Endothelial cell of umbilical vein (primary cell): Measurements from ENCODE around the gene MADCAM1. TPM values are rescaled to one million over a fixed set of nuclear protein-coding genes. Genes with fewer than 3 reads are reported as not detected.

Experiments used
- BruUV-seq: library from RNA; stranded (reverse); fragments of 400-500 nt; replicated peaks from 2 replicates; lab custom pipeline; 2021; lab: Mats Ljungman, UMichigan
- CTCF ChIA-PET: fragments of 300-600, 350-600 bp; sonication (Branson Sonifier 250); formaldehyde crosslinking; loops from one replicate; lab custom pipeline; 2021; ENCODE audit warnings: antibody characterized with exemption, inconsistent platforms; lab: Charles Lee
- POLR2A ChIA-PET: fragments of 300-600, 350-600 bp; sonication (Branson Sonifier 250); formaldehyde crosslinking; loops from one replicate; lab custom pipeline; 2021; ENCODE audit warnings: antibody characterized with exemption, inconsistent platforms; lab: Charles Lee
- DNase-seq: peaks from one replicate; pipeline ENCODE4 v3.0.0-alpha.2; 2011; ENCODE audit warnings: low read depth, low spot score
- FAIRE-seq: peaks from 2 replicates; lab custom pipeline; 2011; peaks lifted over from hg19 to GRCh38; lab: Jason Lieb, UNC
- H2AFZ ChIP-seq: 2 replicates; pipeline ENCODE4 v1.6.0; 2012; ENCODE audit warnings: low read depth, low read length, control low read depth, inconsistent platforms
- H3K27ac ChIP-seq: 2 replicates; pipeline ENCODE4 v1.5.1; 2011; ENCODE audit warnings: low read depth, mild to moderate bottlenecking, control low read depth, low read length, moderate library complexity; ENCODE audit not compliant: insufficient read depth
- H3K27me3 ChIP-seq, 2 experiments: 2 replicates each; pipeline versions ENCODE4 v1.6.0 to v1.6.1; 2011; ENCODE audit warnings: low read length in 2 of 2, mixed read lengths in 1 of 2; ENCODE audit not compliant: control insufficient read depth in 2 of 2, insufficient read depth in 2 of 2
- H3K36me3 ChIP-seq, 2 experiments: 2 replicates in 1 of 2; 3 replicates in 1 of 2; pipeline ENCODE4 v1.5.1; 2011; ENCODE audit warnings: low read length in 2 of 2, mild to moderate bottlenecking in 1 of 2, moderate library complexity in 1 of 2; ENCODE audit not compliant: control insufficient read depth in 2 of 2, insufficient read depth in 2 of 2; ENCODE audit errors: extremely low read depth in 1 of 2
- H3K4me1 ChIP-seq: 3 replicates; pipeline ENCODE4 v1.5.1; 2011; ENCODE audit warnings: mild to moderate bottlenecking, low read length; ENCODE audit not compliant: control insufficient read depth, insufficient read depth; ENCODE audit errors: extremely low read depth
- H3K4me2 ChIP-seq: 2 replicates; pipeline ENCODE4 v1.6.1; 2011; ENCODE audit warnings: low read length, control low read depth, mixed read lengths; ENCODE audit not compliant: insufficient read depth
- H3K4me3 ChIP-seq, 3 experiments: fragments of 200-600 bp in 1 of 3; sonication (generic), shearing (Covaris generic) in 1 of 3; replicated peaks in 1 of 3; 2 replicates each; pipeline ENCODE4 v1.5.1; 2011 to 2016; ENCODE audit warnings: control low read depth in 3 of 3, low read length in 3 of 3, mild to moderate bottlenecking in 2 of 3, inconsistent platforms in 1 of 3, low read depth in 1 of 3, moderate library complexity in 1 of 3; ENCODE audit not compliant: insufficient read depth in 1 of 3
- H3K79me2 ChIP-seq: 2 replicates; pipeline ENCODE4 v1.6.0; 2012; ENCODE audit warnings: low read length, inconsistent platforms; ENCODE audit not compliant: control insufficient read depth, insufficient read depth
- H3K9ac ChIP-seq: replicated peaks from 2 replicates; pipeline ENCODE3; 2011; ENCODE audit warnings: low read length, control low read depth; ENCODE audit not compliant: insufficient read depth; ENCODE audit errors: extremely low read depth
- H3K9me1 ChIP-seq: replicated peaks from 3 replicates; pipeline ENCODE4 v1.6.0; 2011; ENCODE audit warnings: mild to moderate bottlenecking, low read length; ENCODE audit not compliant: control insufficient read depth, insufficient read depth; ENCODE audit errors: extremely low read depth
- H3K9me3 ChIP-seq: replicated peaks from 2 replicates; pipeline ENCODE4 v1.5.1; 2012; ENCODE audit warnings: low read length, inconsistent platforms; ENCODE audit not compliant: control insufficient read depth, insufficient read depth
- H4K20me1 ChIP-seq: replicated peaks from 2 replicates; pipeline ENCODE3; 2011; ENCODE audit warnings: mild to moderate bottlenecking, low read length; ENCODE audit not compliant: control insufficient read depth, insufficient read depth; ENCODE audit errors: extremely low read depth
- EZH2 ChIP-seq: IDR thresholded peaks from 2 replicates; pipeline ENCODE4 v1.6.1; 2012; ENCODE audit warnings: borderline replicate concordance, low read depth, mild to moderate bottlenecking, moderate library complexity, low read length, inconsistent platforms; ENCODE audit not compliant: severe bottlenecking
- FOS ChIP-seq: IDR thresholded peaks from 2 replicates; pipeline ENCODE4 v1.6.1; 2011; ENCODE audit warnings: mild to moderate bottlenecking, low read length, moderate library complexity, borderline replicate concordance; ENCODE audit not compliant: insufficient read depth
- GATA2 ChIP-seq: IDR thresholded peaks from 2 replicates; pipeline ENCODE4 v1.7.0; 2011; ENCODE audit warnings: low read depth, mild to moderate bottlenecking, moderate library complexity, mixed read lengths, low read length; ENCODE audit not compliant: insufficient read length, insufficient read depth
- JUN ChIP-seq: IDR thresholded peaks from 2 replicates; pipeline ENCODE4 v1.6.1; 2011; ENCODE audit warnings: borderline replicate concordance, low read depth; ENCODE audit not compliant: insufficient read length, insufficient read depth
- MYC ChIP-seq: IDR thresholded peaks from one replicate; pipeline ENCODE4 v1.6.1; 2011; ENCODE audit warnings: mild to moderate bottlenecking, low read depth, low read length
- POLR2A ChIP-seq: IDR thresholded peaks from 2 replicates; pipeline ENCODE4 v1.6.1; 2012; ENCODE audit warnings: low read depth, mild to moderate bottlenecking, control low read depth, low read length
- POLR2AphosphoS5 ChIP-seq: IDR thresholded peaks from 2 replicates; pipeline ENCODE4 v1.6.1; 2012; ENCODE audit warnings: low read depth, mild to moderate bottlenecking, control low read depth, low read length, moderate library complexity; ENCODE audit not compliant: insufficient read depth
- dilution Hi-C: fragments of 300-500 bp; cut with MboI; formaldehyde crosslinking; loops from one replicate; pipeline ENCODE4 v1.15.0; 2019; ENCODE audit warnings: low sequenced_read_pairs; ENCODE audit not compliant: extremely low pct_ligation_motif_present
- intact Hi-C: fragments of 100-400 bp; cut with micrococcal nuclease; formaldehyde crosslinking; loops from one replicate; pipeline ENCODE4 v1.10.0; 2022
- polyA plus RNA-seq, 4 experiments: library from polyadenylated mRNA; depleted of rRNA in 3 of 4; stranded (reverse) in 3 of 4; unstranded in 1 of 4; fragments of >200 nt; gene quantifications; 2 replicates each; pipeline versions ENCODE4 v1.2.1 to v1.2.3, GENCODE V29; 2011 to 2012; ENCODE audit warnings: missing spikeins in 1 of 4
- total RNA-seq: library from RNA; stranded (reverse); gene quantifications from 2 replicates; pipeline ENCODE4 v1.2.3, GENCODE V29; 2021
- TF ChIP-seq, protein P1 (sequence below): IDR thresholded peaks from 2 replicates; pipeline ENCODE4 v1.6.1; 2011; ENCODE audit not compliant: insufficient read depth, insufficient read length
- TF ChIP-seq, protein P2 (sequence below), 2 donors: IDR thresholded peaks; 1 replicate in 1 of 2; 2 replicates in 1 of 2; pipeline ENCODE4 v1.5.1; 2011; ENCODE audit warnings: low read length in 2 of 2, mild to moderate bottlenecking in 2 of 2, moderate library complexity in 2 of 2, control low read depth in 1 of 2, inconsistent platforms in 1 of 2, low read depth in 1 of 2; ENCODE audit not compliant: insufficient read depth in 1 of 2; ENCODE audit errors: extremely low read depth in 1 of 2

The MADCAM1 gene
- total and polyA plus RNA-seq, 2 donors (not counting 3 experiments of a cell fraction or from before 2014, with no cell fraction given): 0.07 to 0.31 TPM

DNA sequence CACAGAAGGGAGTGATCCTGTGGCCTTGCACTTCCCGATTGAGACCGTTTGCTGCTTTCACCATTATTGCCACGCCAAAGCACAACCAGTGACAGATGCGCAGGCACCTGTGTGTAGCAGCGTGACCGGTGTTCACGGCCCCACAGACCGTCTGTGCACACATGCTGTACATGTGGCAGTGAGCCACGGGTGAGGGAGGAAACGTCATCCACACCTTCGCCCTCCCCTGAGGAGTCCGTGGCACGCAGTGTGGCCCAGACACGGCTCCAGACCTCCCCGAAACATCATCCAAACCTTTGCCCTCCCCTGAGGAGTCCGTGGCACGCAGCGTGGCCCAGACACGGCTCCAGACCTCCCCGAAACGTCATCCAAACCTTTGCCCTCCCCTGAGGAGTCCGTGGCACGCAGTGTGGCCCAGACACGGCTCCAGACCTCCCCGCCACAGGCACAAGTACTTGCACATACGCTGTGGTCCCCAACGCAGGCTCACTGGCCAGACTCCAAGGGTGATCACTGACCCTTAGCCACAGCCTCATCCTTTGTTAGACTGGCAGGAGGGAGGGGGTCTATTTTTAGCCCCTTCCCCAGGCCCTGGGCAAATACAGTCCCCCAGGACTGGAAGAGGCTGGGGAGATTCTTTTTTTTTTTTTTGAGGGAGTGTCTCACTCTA is 27.6 kb upstream of the MADCAM1 start:
- no peak overlapping the region for H3K9ac ChIP-seq
- dilution Hi-C loops (no loop called here), intact Hi-C loops (no loop called here)
- H3K79me2 ChIP-seq: no peaks in the 10 kb centered on the region
- ChIA-PET POLR2A (no interaction called here), CTCF (no interaction called here)
- no peak overlapping the region for H3K4me2 ChIP-seq
- BruUV-seq: no TSS peak
- no peak overlapping the region for H2AFZ ChIP-seq
- no peak overlapping the region for H3K4me3 ChIP-seq
- H3K4me1 ChIP-seq: no peaks in the 10 kb centered on the region
- TF ChIP-seq GATA2 (no peak), EZH2 (no peak), POLR2AphosphoS5 (no peak), FOS (no peak), JUN (no peak), POLR2A (no peak), MYC (no peak)
- TF ChIP-seq, protein P1, sequence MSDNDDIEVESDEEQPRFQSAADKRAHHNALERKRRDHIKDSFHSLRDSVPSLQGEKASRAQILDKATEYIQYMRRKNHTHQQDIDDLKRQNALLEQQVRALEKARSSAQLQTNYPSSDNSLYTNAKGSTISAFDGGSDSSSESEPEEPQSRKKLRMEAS: no peak
- TF ChIP-seq, protein P2, sequence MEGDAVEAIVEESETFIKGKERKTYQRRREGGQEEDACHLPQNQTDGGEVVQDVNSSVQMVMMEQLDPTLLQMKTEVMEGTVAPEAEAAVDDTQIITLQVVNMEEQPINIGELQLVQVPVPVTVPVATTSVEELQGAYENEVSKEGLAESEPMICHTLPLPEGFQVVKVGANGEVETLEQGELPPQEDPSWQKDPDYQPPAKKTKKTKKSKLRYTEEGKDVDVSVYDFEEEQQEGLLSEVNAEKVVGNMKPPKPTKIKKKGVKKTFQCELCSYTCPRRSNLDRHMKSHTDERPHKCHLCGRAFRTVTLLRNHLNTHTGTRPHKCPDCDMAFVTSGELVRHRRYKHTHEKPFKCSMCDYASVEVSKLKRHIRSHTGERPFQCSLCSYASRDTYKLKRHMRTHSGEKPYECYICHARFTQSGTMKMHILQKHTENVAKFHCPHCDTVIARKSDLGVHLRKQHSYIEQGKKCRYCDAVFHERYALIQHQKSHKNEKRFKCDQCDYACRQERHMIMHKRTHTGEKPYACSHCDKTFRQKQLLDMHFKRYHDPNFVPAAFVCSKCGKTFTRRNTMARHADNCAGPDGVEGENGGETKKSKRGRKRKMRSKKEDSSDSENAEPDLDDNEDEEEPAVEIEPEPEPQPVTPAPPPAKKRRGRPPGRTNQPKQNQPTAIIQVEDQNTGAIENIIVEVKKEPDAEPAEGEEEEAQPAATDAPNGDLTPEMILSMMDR (IDR thresholded peaks at IDR 0.05; ENCODE audit: extremely low read depth in 1 of 2, insufficient read depth in 1 of 2, low read depth in 1 of 2, low read length in 2 of 2): no peak
- FAIRE-seq: no peak
- no peak for DNase-seq
- no peak overlapping the region for H3K27ac ChIP-seq
- no peaks in the 10 kb centered on the region for H3K9me3 ChIP-seq
- H3K36me3 ChIP-seq: no peaks in the 10 kb centered on the region
- no peaks in the 10 kb centered on the region for H3K27me3 ChIP-seq
- no peaks in the 10 kb centered on the region for H4K20me1 ChIP-seq
- no peaks in the 10 kb centered on the region for H3K9me1 ChIP-seq
